Thyroid gland (tissue), 4 donors: ENCODE data around the gene DIS3L2.

ENCODE experiments used
- CTCF ChIP-seq, 6 experiments: fragments of 200-600 bp in 3 of 6; fragments of 450-650 bp in 3 of 6; sonication (generic) in 3 of 6; IDR thresholded peaks; one replicate each; pipeline ENCODE4 v1.5.1; 2016 to 2019; ENCODE audit warnings: antibody characterized with exemption in 6 of 6, mild to moderate bottlenecking in 2 of 6, inconsistent platforms in 1 of 6, moderate library complexity in 1 of 6
- POLR2A ChIP-seq, 2 donors: fragments of 450-650 bp; IDR thresholded peaks; one replicate each; pipeline ENCODE4 v1.6.1; 2017; ENCODE audit warnings: antibody characterized with exemption in 2 of 2, mild to moderate bottlenecking in 2 of 2, moderate library complexity in 1 of 2

DNA sequence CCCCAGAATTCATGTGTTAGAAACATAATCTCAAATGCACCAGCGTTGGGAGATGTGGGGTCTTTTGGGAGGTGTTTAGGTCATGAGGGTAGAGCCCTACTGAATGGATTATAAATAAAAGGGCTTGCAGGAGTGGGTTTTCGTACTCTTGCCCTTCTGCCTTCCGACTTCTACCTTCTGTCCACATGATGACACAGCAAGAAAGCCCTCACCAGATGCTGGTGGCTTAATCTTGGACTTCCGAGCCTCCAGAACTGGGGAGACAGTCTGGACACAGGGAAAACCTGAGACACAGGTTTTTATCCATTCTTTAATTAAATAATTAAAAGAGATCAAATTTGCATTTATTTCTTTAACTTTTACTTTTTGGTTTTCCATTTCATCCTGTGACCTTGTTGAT is 87.8 kb downstream of the DIS3L2 start:
- TF ChIP-seq CTCF (IDR thresholded peaks at IDR 0.05) (no peak), POLR2A (IDR thresholded peaks at IDR 0.05) (no peak)
